T follicular helper cell (primary cell): ENCODE data around the gene KRTAP5-1.

Experiments
- DNase-seq: peaks from one replicate; pipeline ENCODE4 v3.0.0-alpha.2; 2020; ENCODE audit warnings: low read depth

KRTAP5-1 gene

DNA sequence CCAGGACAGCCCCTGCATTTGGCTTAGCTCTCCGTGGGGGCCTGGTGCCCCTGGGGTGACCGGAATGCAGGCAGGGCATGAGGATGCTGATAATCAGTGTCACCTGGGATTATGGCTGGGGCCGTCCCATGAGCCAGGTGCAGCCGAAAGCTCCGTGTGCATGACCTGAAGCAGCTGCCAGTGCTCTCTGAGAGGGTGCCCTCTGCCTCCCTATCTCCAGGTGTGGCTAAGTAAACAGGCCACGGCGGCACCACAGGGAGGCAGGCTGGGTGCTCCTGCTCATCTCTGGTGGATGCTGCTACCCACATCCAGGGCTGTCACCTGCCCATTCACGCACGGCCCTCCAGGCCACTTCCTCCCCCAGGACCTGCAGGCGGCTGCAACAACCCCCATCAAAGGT is 42.8 kb downstream of the KRTAP5-1 start:
- DNase-seq: no peak

DNA sequence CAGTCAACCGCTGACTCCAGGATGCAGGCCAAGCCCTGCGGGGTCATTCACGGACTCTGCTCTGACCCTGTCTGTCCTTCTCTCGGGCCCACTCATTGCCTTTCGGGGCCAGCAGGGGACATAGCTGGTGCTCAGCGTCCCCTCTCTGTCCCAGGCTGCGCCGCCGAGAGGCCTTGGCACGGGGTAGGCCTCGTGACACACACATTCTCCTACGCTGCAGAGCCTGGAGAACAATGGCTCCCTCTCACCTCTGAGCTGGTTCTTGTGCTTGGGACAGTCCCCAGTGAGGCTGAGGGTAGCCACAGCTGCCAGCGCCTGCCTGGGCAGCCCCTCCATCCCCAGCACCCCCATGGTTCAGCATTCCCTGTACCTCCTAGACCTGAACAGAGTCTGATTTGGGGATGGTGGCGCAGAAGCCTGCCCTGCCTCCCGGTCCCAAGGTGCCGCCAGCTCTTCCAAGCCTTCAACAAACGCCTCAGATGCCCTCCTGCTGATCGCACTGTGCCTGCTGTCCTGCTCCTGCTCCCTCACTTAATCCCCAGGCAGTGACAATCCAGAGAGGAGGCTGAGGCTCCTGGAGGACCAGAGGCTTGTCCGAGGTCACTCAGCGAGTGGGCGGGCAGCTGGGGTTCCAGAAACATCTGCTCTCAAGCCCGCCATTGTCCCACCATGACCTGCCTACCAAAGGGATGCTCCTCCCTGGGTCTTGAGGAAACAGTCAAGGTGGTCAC is 43.4 kb downstream of the KRTAP5-1 start:
- DNase-seq: no peak

DNA sequence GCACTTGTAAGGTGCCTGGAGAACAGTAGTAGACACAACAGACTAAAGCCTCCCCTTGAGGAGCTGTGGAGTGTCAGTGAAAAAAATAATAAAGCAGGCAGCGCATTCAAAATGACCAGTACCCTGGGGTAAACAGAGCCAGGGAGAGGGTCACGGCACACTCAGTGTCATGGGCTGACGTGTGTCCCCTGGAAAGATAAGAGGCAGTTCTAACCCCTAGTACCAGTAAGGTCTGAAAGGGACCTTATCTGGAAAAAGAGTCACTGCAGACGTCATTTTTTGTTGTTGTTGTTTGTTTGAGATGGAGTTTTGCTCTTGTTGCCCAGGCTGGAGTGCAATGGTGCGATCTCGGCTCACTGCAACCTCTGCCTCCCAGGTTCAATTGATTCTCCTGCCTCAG is 45.0 kb downstream of the KRTAP5-1 start:
- no peak for DNase-seq

DNA sequence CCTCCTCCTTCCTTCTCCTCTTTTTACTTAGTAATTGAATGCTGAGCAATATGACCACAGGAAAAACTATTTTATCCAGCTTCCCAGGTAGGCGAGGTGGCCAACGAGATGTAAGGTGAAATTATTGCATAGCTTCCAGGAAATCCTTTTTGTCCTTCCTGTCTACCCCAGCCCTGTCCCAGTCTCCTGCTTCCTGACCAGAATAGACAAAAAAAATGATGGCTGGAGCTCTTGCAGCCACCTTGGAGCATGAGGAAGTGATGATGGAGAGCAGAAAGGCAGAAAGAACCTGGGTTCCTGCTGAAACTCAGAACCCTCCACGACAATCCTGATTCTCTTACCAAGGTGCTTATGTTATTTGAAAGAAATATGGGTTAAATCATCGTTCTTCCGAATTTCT is 46.9 kb downstream of the KRTAP5-1 start:
- DNase-seq: no peak

DNA sequence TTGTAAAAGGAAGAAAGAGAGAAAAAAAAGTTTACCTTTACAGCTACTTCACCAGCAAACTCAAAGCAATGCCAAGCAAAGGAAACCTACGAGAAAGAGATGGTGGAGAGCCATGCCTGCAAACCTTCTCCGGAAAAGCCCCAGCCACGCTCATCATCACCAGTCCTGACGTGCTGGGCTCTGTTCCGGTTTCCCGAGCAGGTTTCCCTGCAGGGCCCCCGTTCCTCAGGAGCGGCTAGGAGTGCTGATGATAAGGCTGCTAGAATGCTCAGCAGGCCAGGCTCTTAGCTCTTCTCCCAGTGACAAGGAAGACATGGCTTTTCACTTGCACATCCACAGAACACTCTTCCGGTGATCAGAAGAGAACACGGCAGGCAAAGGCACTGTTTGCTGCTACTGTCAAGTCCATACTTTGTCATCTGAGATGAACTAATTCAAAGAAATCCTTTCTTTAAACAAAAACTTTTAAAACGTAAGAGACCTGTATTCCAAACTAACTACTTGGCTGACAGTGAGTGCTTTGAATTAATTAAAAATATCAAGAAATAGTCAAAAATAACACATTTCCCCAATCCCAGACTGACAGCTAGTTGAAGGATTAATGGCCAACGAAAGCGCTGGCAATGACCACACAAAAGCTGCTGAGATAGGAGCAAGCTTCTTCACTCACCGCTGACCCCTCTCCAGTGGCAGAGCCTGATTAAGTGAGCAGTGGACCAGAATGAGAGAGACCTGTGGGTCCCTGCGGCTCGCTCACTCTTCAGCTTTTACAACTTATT is 48.8 kb downstream of the KRTAP5-1 start:
- DNase-seq: no peak

DNA sequence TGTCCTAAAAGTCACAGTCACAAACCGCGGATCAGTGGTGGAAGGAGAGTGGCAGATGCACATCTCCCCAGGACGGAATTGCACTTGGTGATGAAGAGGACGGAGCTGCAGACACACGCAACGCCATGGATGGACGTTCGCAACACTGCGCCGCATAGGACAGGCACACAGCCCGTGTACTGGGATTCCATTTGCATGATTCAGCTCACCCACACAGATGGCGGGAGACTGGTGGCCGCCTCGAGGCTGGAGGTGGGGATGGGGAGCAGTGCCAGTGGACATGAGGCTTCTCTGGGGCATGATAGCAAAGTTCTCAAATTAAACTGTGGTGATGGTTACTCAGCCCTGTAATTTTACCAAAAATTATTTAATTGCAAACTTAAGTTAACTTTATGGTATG is 50.4 kb downstream of the KRTAP5-1 start:
- DNase-seq: no peak
